Endothelial cell of umbilical vein (primary cell): ENCODE measurements around the gene OPTC. TPM values are rescaled to one million over a fixed set of nuclear protein-coding genes. Genes with fewer than 3 reads are reported as not detected.

Experiments
- BruUV-seq: library from RNA; stranded (reverse); fragments of 400-500 nt; replicated peaks from 2 replicates; lab custom pipeline; 2021; lab: Mats Ljungman, UMichigan
- CTCF ChIA-PET: fragments of 300-600, 350-600 bp; sonication (Branson Sonifier 250); formaldehyde crosslinking; loops from one replicate; lab custom pipeline; 2021; ENCODE audit warnings: antibody characterized with exemption, inconsistent platforms; lab: Charles Lee
- POLR2A ChIA-PET: fragments of 300-600, 350-600 bp; sonication (Branson Sonifier 250); formaldehyde crosslinking; loops from one replicate; lab custom pipeline; 2021; ENCODE audit warnings: antibody characterized with exemption, inconsistent platforms; lab: Charles Lee
- DNase-seq: peaks from one replicate; pipeline ENCODE4 v3.0.0-alpha.2; 2011; ENCODE audit warnings: low read depth, low spot score
- FAIRE-seq: peaks from 2 replicates; lab custom pipeline; 2011; peaks lifted over from hg19 to GRCh38; lab: Jason Lieb, UNC
- H2AFZ ChIP-seq: 2 replicates; pipeline ENCODE4 v1.6.0; 2012; ENCODE audit warnings: low read depth, low read length, control low read depth, inconsistent platforms
- H3K27ac ChIP-seq: 2 replicates; pipeline ENCODE4 v1.5.1; 2011; ENCODE audit warnings: low read depth, mild to moderate bottlenecking, control low read depth, low read length, moderate library complexity; ENCODE audit not compliant: insufficient read depth
- H3K27me3 ChIP-seq, 2 experiments: 2 replicates each; pipeline versions ENCODE4 v1.6.0 to v1.6.1; 2011; ENCODE audit warnings: low read length in 2 of 2, mixed read lengths in 1 of 2; ENCODE audit not compliant: control insufficient read depth in 2 of 2, insufficient read depth in 2 of 2
- H3K36me3 ChIP-seq, 2 experiments: 2 replicates in 1 of 2; 3 replicates in 1 of 2; pipeline ENCODE4 v1.5.1; 2011; ENCODE audit warnings: low read length in 2 of 2, mild to moderate bottlenecking in 1 of 2, moderate library complexity in 1 of 2; ENCODE audit not compliant: control insufficient read depth in 2 of 2, insufficient read depth in 2 of 2; ENCODE audit errors: extremely low read depth in 1 of 2
- H3K4me1 ChIP-seq: 3 replicates; pipeline ENCODE4 v1.5.1; 2011; ENCODE audit warnings: mild to moderate bottlenecking, low read length; ENCODE audit not compliant: control insufficient read depth, insufficient read depth; ENCODE audit errors: extremely low read depth
- H3K4me2 ChIP-seq: 2 replicates; pipeline ENCODE4 v1.6.1; 2011; ENCODE audit warnings: low read length, control low read depth, mixed read lengths; ENCODE audit not compliant: insufficient read depth
- H3K4me3 ChIP-seq, 3 experiments: fragments of 200-600 bp in 1 of 3; sonication (generic), shearing (Covaris generic) in 1 of 3; replicated peaks in 1 of 3; 2 replicates each; pipeline ENCODE4 v1.5.1; 2011 to 2016; ENCODE audit warnings: control low read depth in 3 of 3, low read length in 3 of 3, mild to moderate bottlenecking in 2 of 3, inconsistent platforms in 1 of 3, low read depth in 1 of 3, moderate library complexity in 1 of 3; ENCODE audit not compliant: insufficient read depth in 1 of 3
- H3K79me2 ChIP-seq: 2 replicates; pipeline ENCODE4 v1.6.0; 2012; ENCODE audit warnings: low read length, inconsistent platforms; ENCODE audit not compliant: control insufficient read depth, insufficient read depth
- H3K9ac ChIP-seq: replicated peaks from 2 replicates; pipeline ENCODE3; 2011; ENCODE audit warnings: low read length, control low read depth; ENCODE audit not compliant: insufficient read depth; ENCODE audit errors: extremely low read depth
- H3K9me1 ChIP-seq: replicated peaks from 3 replicates; pipeline ENCODE4 v1.6.0; 2011; ENCODE audit warnings: mild to moderate bottlenecking, low read length; ENCODE audit not compliant: control insufficient read depth, insufficient read depth; ENCODE audit errors: extremely low read depth
- H3K9me3 ChIP-seq: replicated peaks from 2 replicates; pipeline ENCODE4 v1.5.1; 2012; ENCODE audit warnings: low read length, inconsistent platforms; ENCODE audit not compliant: control insufficient read depth, insufficient read depth
- H4K20me1 ChIP-seq: replicated peaks from 2 replicates; pipeline ENCODE3; 2011; ENCODE audit warnings: mild to moderate bottlenecking, low read length; ENCODE audit not compliant: control insufficient read depth, insufficient read depth; ENCODE audit errors: extremely low read depth
- CTCF ChIP-seq, 2 donors: IDR thresholded peaks; 1 replicate in 1 of 2; 2 replicates in 1 of 2; pipeline ENCODE4 v1.5.1; 2011; ENCODE audit warnings: low read length in 2 of 2, mild to moderate bottlenecking in 2 of 2, moderate library complexity in 2 of 2, control low read depth in 1 of 2, inconsistent platforms in 1 of 2, low read depth in 1 of 2; ENCODE audit not compliant: insufficient read depth in 1 of 2; ENCODE audit errors: extremely low read depth in 1 of 2
- EZH2 ChIP-seq: IDR thresholded peaks from 2 replicates; pipeline ENCODE4 v1.6.1; 2012; ENCODE audit warnings: borderline replicate concordance, low read depth, mild to moderate bottlenecking, moderate library complexity, low read length, inconsistent platforms; ENCODE audit not compliant: severe bottlenecking
- FOS ChIP-seq: IDR thresholded peaks from 2 replicates; pipeline ENCODE4 v1.6.1; 2011; ENCODE audit warnings: mild to moderate bottlenecking, low read length, moderate library complexity, borderline replicate concordance; ENCODE audit not compliant: insufficient read depth
- GATA2 ChIP-seq: IDR thresholded peaks from 2 replicates; pipeline ENCODE4 v1.7.0; 2011; ENCODE audit warnings: low read depth, mild to moderate bottlenecking, moderate library complexity, mixed read lengths, low read length; ENCODE audit not compliant: insufficient read length, insufficient read depth
- JUN ChIP-seq: IDR thresholded peaks from 2 replicates; pipeline ENCODE4 v1.6.1; 2011; ENCODE audit warnings: borderline replicate concordance, low read depth; ENCODE audit not compliant: insufficient read length, insufficient read depth
- MAX ChIP-seq: IDR thresholded peaks from 2 replicates; pipeline ENCODE4 v1.6.1; 2011; ENCODE audit not compliant: insufficient read depth, insufficient read length
- MYC ChIP-seq: IDR thresholded peaks from one replicate; pipeline ENCODE4 v1.6.1; 2011; ENCODE audit warnings: mild to moderate bottlenecking, low read depth, low read length
- POLR2A ChIP-seq: IDR thresholded peaks from 2 replicates; pipeline ENCODE4 v1.6.1; 2012; ENCODE audit warnings: low read depth, mild to moderate bottlenecking, control low read depth, low read length
- POLR2AphosphoS5 ChIP-seq: IDR thresholded peaks from 2 replicates; pipeline ENCODE4 v1.6.1; 2012; ENCODE audit warnings: low read depth, mild to moderate bottlenecking, control low read depth, low read length, moderate library complexity; ENCODE audit not compliant: insufficient read depth
- dilution Hi-C: fragments of 300-500 bp; cut with MboI; formaldehyde crosslinking; loops from one replicate; pipeline ENCODE4 v1.15.0; 2019; ENCODE audit warnings: low sequenced_read_pairs; ENCODE audit not compliant: extremely low pct_ligation_motif_present
- intact Hi-C: fragments of 100-400 bp; cut with micrococcal nuclease; formaldehyde crosslinking; loops from one replicate; pipeline ENCODE4 v1.10.0; 2022
- polyA plus RNA-seq, 4 experiments: library from polyadenylated mRNA; depleted of rRNA in 3 of 4; stranded (reverse) in 3 of 4; unstranded in 1 of 4; fragments of >200 nt; gene quantifications; 2 replicates each; pipeline versions ENCODE4 v1.2.1 to v1.2.3, GENCODE V29; 2011 to 2012; ENCODE audit warnings: missing spikeins in 1 of 4
- total RNA-seq: library from RNA; stranded (reverse); gene quantifications from 2 replicates; pipeline ENCODE4 v1.2.3, GENCODE V29; 2021

OPTC gene
- total and polyA plus RNA-seq, 2 donors (not counting 3 experiments of a cell fraction or from before 2014, with no cell fraction given), result not detected

- BruUV-seq, result no TSS peak
- ChIA-PET CTCF (no interaction called here), POLR2A (no interaction called here)
- Histone ChIP-seq H3K36me3 (no peaks in the 10 kb centered on the region), H3K4me1 (no peaks in the 10 kb centered on the region), H4K20me1 (no peaks in the 10 kb centered on the region), H3K27me3 (peaks cover 3 to 9% of the 10 kb centered on the region in 2 experiments), H3K4me2 (no peak overlapping the region), H3K9me1 (no peaks in the 10 kb centered on the region), H3K27ac (no peak overlapping the region), H2AFZ (no peak overlapping the region), H3K9ac (no peak overlapping the region), H3K9me3 (no peaks in the 10 kb centered on the region), H3K4me3 (no peak overlapping the region), H3K79me2 (no peaks in the 10 kb centered on the region)
- dilution Hi-C loops, result no loop called here
- DNase-seq, result no peak
- FAIRE-seq, result no peak
- intact Hi-C loops, result no loop called here
- TF ChIP-seq JUN, result no peak
- TF ChIP-seq MAX, result no peak
- TF ChIP-seq EZH2, result no peak
- no peak for TF ChIP-seq GATA2
- no peak for TF ChIP-seq POLR2AphosphoS5
- no peak for TF ChIP-seq POLR2A
- no peak for TF ChIP-seq CTCF (IDR thresholded peaks at IDR 0.05; ENCODE audit: extremely low read depth in 1 of 2, insufficient read depth in 1 of 2, low read depth in 1 of 2, low read length in 2 of 2)
- no peak for TF ChIP-seq MYC
- no peak for TF ChIP-seq FOS
Measured at GRCh38 chr1:203544978-203545816, 51.2 kb downstream of the OPTC start.
